C4-2B (cell line): ENCODE results near the gene NKPD1.
A peak's percentile ranks its signal among the peaks of the same experiment; 100 is the strongest.

ENCODE experiments used
- H3K27ac ChIP-seq: fragments of 450-650 bp; 2 replicates; pipeline ENCODE4 v1.5.1; 2017
- ZFX ChIP-seq: fragments of 450-650 bp; IDR thresholded peaks from 2 replicates; pipeline ENCODE4 v1.6.1; 2017
- TF ChIP-seq, protein P1 (sequence below): fragments of 450-650 bp; conservative IDR thresholded peaks from 2 replicates; pipeline ENCODE4 v1.5.1; 2017; ENCODE audit warnings: mild to moderate bottlenecking

Gene NKPD1

DNA sequence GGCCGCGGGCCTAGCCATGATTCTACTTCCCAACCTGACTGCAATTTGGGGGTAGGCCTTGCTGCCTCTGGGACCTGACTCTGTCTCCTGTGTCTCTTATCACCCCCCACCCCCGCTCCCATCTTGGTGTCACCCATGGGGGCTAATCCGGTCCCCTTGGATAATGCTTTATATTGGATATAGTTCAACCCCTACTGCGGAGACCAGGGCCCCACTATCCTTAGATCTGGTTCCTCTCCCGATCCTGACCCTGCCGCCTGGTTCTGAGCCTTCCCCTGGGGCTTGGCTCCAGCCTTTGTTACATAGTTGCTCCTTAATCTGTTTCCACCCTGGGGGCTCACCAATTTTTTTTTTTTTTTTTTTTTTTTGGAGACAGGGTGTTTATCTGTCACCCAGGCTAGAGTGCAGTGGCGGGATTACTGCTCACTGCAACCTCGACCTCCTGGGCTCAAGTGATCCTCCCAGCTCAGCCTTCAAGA lies 19.1 kb upstream of the NKPD1 start:
- H3K27ac ChIP-seq: peak overlapping the region; percentile 88
- no peak for TF ChIP-seq ZFX
- TF ChIP-seq, protein P1, sequence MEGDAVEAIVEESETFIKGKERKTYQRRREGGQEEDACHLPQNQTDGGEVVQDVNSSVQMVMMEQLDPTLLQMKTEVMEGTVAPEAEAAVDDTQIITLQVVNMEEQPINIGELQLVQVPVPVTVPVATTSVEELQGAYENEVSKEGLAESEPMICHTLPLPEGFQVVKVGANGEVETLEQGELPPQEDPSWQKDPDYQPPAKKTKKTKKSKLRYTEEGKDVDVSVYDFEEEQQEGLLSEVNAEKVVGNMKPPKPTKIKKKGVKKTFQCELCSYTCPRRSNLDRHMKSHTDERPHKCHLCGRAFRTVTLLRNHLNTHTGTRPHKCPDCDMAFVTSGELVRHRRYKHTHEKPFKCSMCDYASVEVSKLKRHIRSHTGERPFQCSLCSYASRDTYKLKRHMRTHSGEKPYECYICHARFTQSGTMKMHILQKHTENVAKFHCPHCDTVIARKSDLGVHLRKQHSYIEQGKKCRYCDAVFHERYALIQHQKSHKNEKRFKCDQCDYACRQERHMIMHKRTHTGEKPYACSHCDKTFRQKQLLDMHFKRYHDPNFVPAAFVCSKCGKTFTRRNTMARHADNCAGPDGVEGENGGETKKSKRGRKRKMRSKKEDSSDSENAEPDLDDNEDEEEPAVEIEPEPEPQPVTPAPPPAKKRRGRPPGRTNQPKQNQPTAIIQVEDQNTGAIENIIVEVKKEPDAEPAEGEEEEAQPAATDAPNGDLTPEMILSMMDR: no peak

DNA sequence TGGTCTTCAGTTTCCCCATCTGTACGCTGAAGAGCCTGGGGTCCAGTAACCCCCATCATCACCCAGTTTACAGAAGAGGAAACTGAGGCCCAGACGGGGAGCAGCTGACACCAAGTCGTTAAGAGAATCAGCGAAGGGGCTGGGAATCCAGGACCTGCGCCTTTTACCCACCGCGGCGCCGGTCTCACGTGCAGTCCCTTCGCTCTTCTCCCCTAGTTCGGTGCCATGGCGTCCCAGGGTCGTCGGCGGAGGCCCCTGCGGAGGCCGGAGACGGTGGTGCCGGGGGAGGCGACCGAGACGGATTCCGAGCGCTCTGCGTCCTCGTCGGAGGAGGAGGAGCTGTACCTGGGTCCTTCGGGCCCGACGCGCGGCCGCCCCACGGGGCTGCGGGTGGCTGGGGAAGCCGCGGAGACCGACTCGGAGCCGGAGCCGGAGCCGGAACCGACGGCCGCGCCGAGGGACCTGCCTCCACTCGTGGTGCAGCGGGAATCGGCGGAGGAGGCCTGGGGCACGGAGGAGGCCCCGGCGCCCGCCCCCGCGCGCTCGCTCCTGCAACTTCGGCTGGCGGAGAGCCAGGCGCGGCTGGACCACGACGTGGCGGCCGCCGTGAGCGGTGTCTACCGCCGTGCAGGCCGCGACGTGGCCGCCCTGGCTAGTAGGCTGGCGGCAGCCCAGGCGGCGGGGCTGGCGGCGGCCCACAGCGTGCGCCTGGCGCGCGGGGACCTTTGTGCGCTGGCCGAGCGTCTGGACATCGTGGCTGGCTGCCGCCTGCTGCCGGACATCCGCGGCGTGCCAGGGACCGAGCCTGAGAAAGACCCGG lies 18.5 kb upstream of the NKPD1 start:
- H3K27ac ChIP-seq: peak overlapping the region; percentile 88
- TF ChIP-seq, protein P1: no peak
- TF ChIP-seq ZFX: peak; percentile 82

DNA sequence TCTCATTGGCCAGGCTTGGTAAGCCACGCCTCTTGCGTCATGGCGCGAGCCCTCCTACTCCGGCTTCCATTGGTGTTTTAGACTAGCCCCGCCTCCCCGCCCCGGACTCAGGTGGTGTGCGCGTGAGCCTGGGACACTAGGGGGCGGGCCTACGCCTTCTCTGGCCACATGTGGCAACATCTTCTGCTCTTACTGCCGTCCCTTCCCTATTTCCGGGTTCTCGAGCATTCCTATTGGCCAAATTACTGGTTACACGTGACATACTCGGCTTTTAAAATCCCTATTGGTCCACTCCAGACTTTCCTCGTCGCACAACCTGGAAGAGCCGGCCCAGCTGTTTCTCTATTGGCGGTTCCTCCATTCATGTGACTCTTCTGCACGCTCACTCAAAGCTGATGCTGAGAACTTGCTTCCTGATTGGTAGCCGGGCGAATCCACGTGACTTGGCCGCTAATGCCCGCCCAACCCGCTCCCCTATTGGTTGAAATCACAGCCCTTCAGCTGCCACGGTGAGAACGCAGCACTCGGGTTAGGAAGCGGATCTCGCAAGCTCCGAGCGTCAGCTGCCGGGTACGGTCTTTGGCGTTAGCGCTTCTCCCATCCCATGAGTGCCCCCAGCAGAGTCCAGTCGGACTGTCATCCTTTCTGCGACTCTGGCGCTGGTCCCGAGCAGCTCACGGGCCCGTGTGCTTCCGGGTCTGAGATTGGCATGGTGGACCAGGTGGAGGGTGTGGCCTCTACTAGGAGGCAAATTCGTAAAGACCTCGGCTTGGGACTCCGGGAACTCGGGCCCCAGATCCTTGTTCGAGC lies 17.7 kb upstream of the NKPD1 start, which contains the start of gene BLOC1S3:
BLOC1S3 (plus strand) TSS at position 523 of the 810 bp plus-strand sequence. CDS start 513 bp downstream, outside the sequence.
- no peak for TF ChIP-seq ZFX
- TF ChIP-seq, protein P1: no peak; the same call in 1 of the 2 replicates
- H3K27ac ChIP-seq: peak within 1 kb of the TSS; percentile 88

DNA sequence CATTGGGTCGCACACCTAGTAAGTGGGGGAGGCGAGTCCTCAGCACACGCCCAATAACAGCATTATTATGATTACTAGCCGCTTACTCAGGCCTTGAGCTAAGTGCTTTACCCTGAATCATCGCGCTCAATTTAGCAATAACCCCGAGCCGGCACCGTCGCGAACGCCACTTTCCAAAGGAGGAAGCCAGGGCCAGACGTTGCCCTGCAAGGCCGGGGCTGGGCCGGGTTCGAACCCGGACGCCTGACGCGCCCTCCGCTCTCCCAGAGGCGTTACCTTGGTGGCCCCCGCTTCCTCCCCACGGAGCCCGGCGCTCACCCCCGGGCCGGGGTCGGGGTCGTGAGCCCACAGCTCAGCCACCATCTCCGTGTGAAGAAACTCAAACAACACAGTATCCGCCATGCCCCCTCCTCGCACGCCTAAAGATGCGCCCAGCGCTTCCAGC lies 17.1 kb upstream of the NKPD1 start, which contains the start of gene TRAPPC6A:
TRAPPC6A (minus strand) TSS at position 421 of the 445 bp plus-strand sequence; CDS start at position 402, 19 bp downstream.
- peak; percentile 45; the same call in 1 of the 2 replicates for TF ChIP-seq ZFX
- TF ChIP-seq, protein P1: no peak
- peak within 1 kb of the TSS; percentile 88 for H3K27ac ChIP-seq

DNA sequence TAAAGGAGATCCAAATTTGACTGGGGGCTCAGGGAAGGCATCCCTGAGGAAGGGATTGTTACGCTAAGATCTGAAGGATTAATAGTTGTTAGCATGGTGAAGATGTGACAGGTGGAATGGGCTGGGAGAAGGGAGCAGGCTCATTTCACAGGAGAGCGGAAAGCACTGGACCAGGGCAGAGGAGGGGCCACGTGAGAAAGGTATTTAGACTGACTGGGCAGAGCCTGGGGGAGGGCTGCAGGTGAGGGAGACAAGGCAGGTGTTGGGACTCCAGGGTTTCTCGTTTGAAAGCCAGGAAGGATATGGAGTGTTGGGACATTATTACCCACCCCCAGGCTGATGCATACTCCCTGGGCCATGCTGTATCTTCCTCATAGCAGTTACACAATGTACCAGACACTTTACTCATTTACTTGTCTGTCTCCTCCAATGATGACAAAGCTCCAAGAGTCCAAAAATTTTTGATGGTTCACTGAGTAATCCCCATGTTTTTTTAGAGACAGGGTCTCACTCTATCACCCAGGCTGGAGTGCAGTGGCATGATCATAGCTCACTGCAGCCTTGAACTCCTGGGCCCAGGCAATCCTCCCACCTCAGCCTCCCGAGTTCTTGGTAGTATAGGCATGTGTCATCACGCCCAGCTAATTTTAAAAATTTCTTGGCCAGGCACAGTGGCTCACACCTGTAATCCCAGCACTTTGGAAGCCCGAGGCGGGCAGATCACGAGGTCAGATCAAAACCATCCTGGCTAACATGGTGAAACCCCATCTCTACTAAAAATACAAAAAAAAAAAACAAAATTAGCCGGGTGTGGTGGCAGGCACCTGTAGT lies 14.9 kb upstream of the NKPD1 start:
- H3K27ac ChIP-seq: no peak overlapping the region
- TF ChIP-seq, protein P1: no peak
- TF ChIP-seq ZFX: no peak

DNA sequence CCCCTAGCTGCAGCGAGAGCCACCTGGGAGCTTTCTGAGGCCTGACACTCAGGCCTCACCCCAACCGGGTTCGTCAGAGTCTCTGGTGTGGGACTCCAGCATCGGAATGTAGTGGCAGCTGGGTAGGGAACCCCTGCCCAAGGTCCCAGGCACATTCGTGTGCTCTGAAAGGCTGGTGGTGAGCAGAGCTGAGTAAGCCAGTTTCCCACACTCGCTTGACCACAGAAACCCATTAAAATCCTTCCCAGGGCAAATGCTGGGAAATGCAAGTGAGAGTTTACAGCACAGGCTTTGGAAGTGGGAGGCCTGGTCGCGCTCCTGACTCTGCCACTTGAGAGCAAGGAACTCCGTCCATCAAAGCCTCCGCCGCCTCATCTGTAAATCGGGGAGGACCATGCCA lies 13.0 kb upstream of the NKPD1 start:
- no peak for TF ChIP-seq ZFX
- TF ChIP-seq, protein P1: no peak
- H3K27ac ChIP-seq: no peak overlapping the region
